ENCODE data around the gene KIF20B. TPM values are rescaled to one million over a fixed set of nuclear protein-coding genes. Genes with fewer than 3 reads are reported as not detected.

KIF20B gene
- polyA plus RNA-seq, 4 donors = 13.5 to 19.0 (median 18.0) TPM

- no peak for DNase-seq (ENCODE audit: low read depth in 4 of 4, low spot score in 3 of 4)
These were observed 17.5 kb upstream of the KIF20B start for GRCh38 chr10:89683883-89684282.

- no peak for DNase-seq (ENCODE audit: low read depth in 4 of 4, low spot score in 3 of 4)
These were observed 16.8 kb upstream of the KIF20B start for GRCh38 chr10:89684604-89685003.

- DNase-seq (ENCODE audit: low read depth in 4 of 4, low spot score in 3 of 4) = no peak
These were observed 15.5 kb upstream of the KIF20B start for GRCh38 chr10:89685936-89686335.

GRCh38 chr10:89690027-89690426 is 11.4 kb upstream of the KIF20B start:
- DNase-seq (ENCODE audit: low read depth in 4 of 4, low spot score in 3 of 4) = no peak

GRCh38 chr10:89692416-89692815 is 9.0 kb upstream of the KIF20B start:
- no peak for DNase-seq (ENCODE audit: low read depth in 4 of 4, low spot score in 3 of 4)

GRCh38 chr10:89693176-89693575 is 8.2 kb upstream of the KIF20B start:
- DNase-seq (ENCODE audit: low read depth in 4 of 4, low spot score in 3 of 4) = no peak

GRCh38 chr10:89695307-89695706 is 6.1 kb upstream of the KIF20B start:
- no peak for DNase-seq (ENCODE audit: low read depth in 4 of 4, low spot score in 3 of 4)

GRCh38 chr10:89697946-89698345 is 3.4 kb upstream of the KIF20B start:
- DNase-seq (ENCODE audit: low read depth in 4 of 4, low spot score in 3 of 4) = no peak

- no peak for DNase-seq (ENCODE audit: low read depth in 4 of 4, low spot score in 3 of 4)
These were observed 1.8 kb upstream of the KIF20B start for GRCh38 chr10:89699581-89700064.

- no peak for DNase-seq (ENCODE audit: low read depth in 4 of 4, low spot score in 3 of 4)
These were observed 508 bp upstream of the KIF20B start for GRCh38 chr10:89700923-89701241.

GRCh38 chr10:89702121-89702480 is 711 bp downstream of the KIF20B start:
- DNase-seq (ENCODE audit: low read depth in 4 of 4, low spot score in 3 of 4) = no peak

- DNase-seq (ENCODE audit: low read depth in 4 of 4, low spot score in 3 of 4) = no peak
These were observed 4.1 kb downstream of the KIF20B start for GRCh38 chr10:89705466-89705865.

GRCh38 chr10:89706011-89706410 is 4.6 kb downstream of the KIF20B start:
- DNase-seq (ENCODE audit: low read depth in 4 of 4, low spot score in 3 of 4) = no peak

GRCh38 chr10:89707372-89707771 is 6.0 kb downstream of the KIF20B start:
- DNase-seq (ENCODE audit: low read depth in 4 of 4, low spot score in 3 of 4) = no peak

GRCh38 chr10:89710753-89711152 is 9.4 kb downstream of the KIF20B start:
- no peak for DNase-seq (ENCODE audit: low read depth in 4 of 4, low spot score in 3 of 4)

GRCh38 chr10:89734616-89735015 is 33.2 kb downstream of the KIF20B start:
- DNase-seq (ENCODE audit: low read depth in 4 of 4, low spot score in 3 of 4) = no peak

GRCh38 chr10:89738551-89739209 is 37.3 kb downstream of the KIF20B start:
- no peak for DNase-seq (ENCODE audit: low read depth in 4 of 4, low spot score in 3 of 4)

- DNase-seq (ENCODE audit: low read depth in 4 of 4, low spot score in 3 of 4) = no peak
These were observed 39.9 kb downstream of the KIF20B start for GRCh38 chr10:89741126-89741762.

GRCh38 chr10:89744026-89744425 is 42.6 kb downstream of the KIF20B start:
- no peak for DNase-seq (ENCODE audit: low read depth in 4 of 4, low spot score in 3 of 4)

- no peak for DNase-seq (ENCODE audit: low read depth in 4 of 4, low spot score in 3 of 4)
These were observed 44.5 kb downstream of the KIF20B start for GRCh38 chr10:89745903-89746302.

- DNase-seq (ENCODE audit: low read depth in 4 of 4, low spot score in 3 of 4) = no peak
These were observed 49.1 kb downstream of the KIF20B start for GRCh38 chr10:89750441-89750840.

GRCh38 chr10:89755374-89755773 is 54.0 kb downstream of the KIF20B start:
- no peak for DNase-seq (ENCODE audit: low read depth in 4 of 4, low spot score in 3 of 4)

- DNase-seq (ENCODE audit: low read depth in 4 of 4, low spot score in 3 of 4) = no peak
These were observed 58.1 kb downstream of the KIF20B start for GRCh38 chr10:89759531-89759930.

Measured in right renal pelvis (tissue), 4 donors.